Measurements from ENCODE around the gene MYO19.

MYO19 gene

GRCh38 chr17:36504156-36504545, 30.5 kb downstream of the MYO19 start (continued):
- TF ChIP-seq ZNF121 (tag by site-specific recombination; IDR thresholded peaks at IDR 0.05) = no peak

- POLR2A ChIA-PET = interaction anchor here (0.6 kb wide), 2 partner anchors 14 to 56 kb away, joined by 5 to 6 read pairs; no protein-coding TSS in a partner anchor
- TF ChIP-seq ZNF211 (tag by site-specific recombination; IDR thresholded peaks at IDR 0.05; ENCODE audit: low read depth) (no peak), ZNF292 (tag by site-specific recombination; IDR thresholded peaks at IDR 0.05; ENCODE audit: borderline replicate concordance, low read depth) (no peak), ZBTB1 (tag by site-specific recombination; IDR thresholded peaks at IDR 0.05) (no peak), ZNF707 (tag by site-specific recombination; IDR thresholded peaks at IDR 0.05) (no peak), ZNF549 (tag by site-specific recombination; IDR thresholded peaks at IDR 0.05) (no peak), ZNF157 (tag by site-specific recombination; IDR thresholded peaks at IDR 0.05) (no peak), ZNF398 (tag by site-specific recombination; IDR thresholded peaks at IDR 0.05) (no peak), PBX3 (CRISPR knock-in tag; IDR thresholded peaks at IDR 0.05) (no peak), ZNF544 (tag by site-specific recombination; IDR thresholded peaks at IDR 0.05) (no peak), ZNF596 (tag by site-specific recombination; IDR thresholded peaks at IDR 0.05) (no peak), ZNF473 (tag by site-specific recombination; IDR thresholded peaks at IDR 0.05) (no peak)
- CTCF ChIA-PET = no interaction called here
- H3K4me1 ChIP-seq (ENCODE audit: control insufficient read depth, insufficient read depth, low read length) = no peaks in the 10 kb centered on the region
- H3K36me3 ChIP-seq (ENCODE audit: control insufficient read depth in 2 of 2, insufficient read depth in 1 of 2, low read length in 2 of 2) = peaks cover 60 to 95% of the 10 kb centered on the region in 2 experiments
- no peak overlapping the region for H3K4me3 ChIP-seq (ENCODE audit: low read depth, low read length)
- H3K9me3 ChIP-seq (ENCODE audit: control insufficient read depth, insufficient read depth, low read depth, low read length) = no peaks in the 10 kb centered on the region
- H3K27ac ChIP-seq (ENCODE audit: extremely low read depth, low read depth, low read length) = no peak overlapping the region
Measured at GRCh38 chr17:36503456-36504155, 31.1 kb downstream of the MYO19 start.

GRCh38 chr17:36501963-36502362, 32.7 kb downstream of the MYO19 start:
- Histone ChIP-seq H3K27ac (ENCODE audit: extremely low read depth, low read depth, low read length) (no peak overlapping the region), H3K4me1 (ENCODE audit: control insufficient read depth, insufficient read depth, low read length) (no peaks in the 10 kb centered on the region), H3K36me3 (ENCODE audit: control insufficient read depth in 2 of 2, insufficient read depth in 1 of 2, low read length in 2 of 2) (peaks cover 62 to 95% of the 10 kb centered on the region in 2 experiments), H3K4me3 (ENCODE audit: low read depth, low read length) (no peak overlapping the region), H3K9me3 (ENCODE audit: control insufficient read depth, insufficient read depth, low read depth, low read length) (no peaks in the 10 kb centered on the region)
- POLR2A ChIA-PET = no interaction called here
- TF ChIP-seq ZNF660 (tag by site-specific recombination; IDR thresholded peaks at IDR 0.05) = no peak
- no peak for TF ChIP-seq ZNF184 (tag by site-specific recombination; IDR thresholded peaks at IDR 0.05)
- TF ChIP-seq PRDM1 (tag by site-specific recombination; IDR thresholded peaks at IDR 0.05) = peak; percentile 81
- TF ChIP-seq KLF1 (tag by site-specific recombination; IDR thresholded peaks at IDR 0.05) = no peak
- TF ChIP-seq ZNF112 (tag by site-specific recombination; IDR thresholded peaks at IDR 0.05) = no peak
- no peak for TF ChIP-seq ZNF266 (tag by site-specific recombination; IDR thresholded peaks at IDR 0.05; ENCODE audit: low read depth)
- CTCF ChIA-PET = no interaction called here

- Histone ChIP-seq H3K4me3 (ENCODE audit: low read depth, low read length) (no peak overlapping the region), H3K36me3 (ENCODE audit: control insufficient read depth in 2 of 2, insufficient read depth in 1 of 2, low read length in 2 of 2) (peaks cover 63 to 95% of the 10 kb centered on the region in 2 experiments), H3K9me3 (ENCODE audit: control insufficient read depth, insufficient read depth, low read depth, low read length) (no peaks in the 10 kb centered on the region), H3K4me1 (ENCODE audit: control insufficient read depth, insufficient read depth, low read length) (no peaks in the 10 kb centered on the region), H3K27ac (ENCODE audit: extremely low read depth, low read depth, low read length) (no peak overlapping the region)
- POLR2A ChIA-PET = interaction anchor here (0.7 to 1.0 kb wide), 2 partner anchors 15 to 103 kb away, joined by 4 read pairs; no protein-coding TSS in a partner anchor
- no peak for TF ChIP-seq SETDB1 (IDR thresholded peaks at IDR 0.05; ENCODE audit: insufficient read length, low read length)
- TF ChIP-seq RBAK (tag by site-specific recombination; IDR thresholded peaks at IDR 0.05) = no peak
- no peak for TF ChIP-seq KLF7 (tag by site-specific recombination; IDR thresholded peaks at IDR 0.05; ENCODE audit: borderline replicate concordance)
- TF ChIP-seq BCL6B (tag by site-specific recombination; IDR thresholded peaks at IDR 0.05) = no peak
- CTCF ChIA-PET = interaction anchor here (1.0 kb wide), 1 partner anchor 33 kb away, joined by 4 read pairs; the partner anchor contains the start of genes MYO19 and PIGW
Measured at GRCh38 chr17:36501351-36501750, 33.3 kb downstream of the MYO19 start.

All from HEK293 (cell line).